ENCODE results near the gene NARF.

NARF gene

DNA sequence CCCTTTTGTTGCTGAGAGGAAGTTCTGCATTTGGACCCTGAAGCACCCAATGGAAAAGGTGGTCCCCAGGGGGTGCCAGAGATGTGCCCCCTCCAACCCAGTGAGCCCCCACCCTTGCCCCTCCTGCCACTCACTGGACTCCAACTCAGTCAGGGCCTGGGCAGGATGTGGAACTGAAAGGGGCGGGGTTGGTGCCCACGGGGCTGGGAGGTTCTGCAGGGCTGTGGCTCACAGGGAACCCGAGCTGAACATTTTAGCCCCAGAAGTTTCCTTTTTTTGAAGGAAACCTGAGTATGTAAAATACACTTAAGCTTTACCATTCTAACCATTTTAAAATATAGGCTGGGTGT lies 24.4 kb upstream of the NARF start:
- DNase-seq, result peak; percentile 26

DNA sequence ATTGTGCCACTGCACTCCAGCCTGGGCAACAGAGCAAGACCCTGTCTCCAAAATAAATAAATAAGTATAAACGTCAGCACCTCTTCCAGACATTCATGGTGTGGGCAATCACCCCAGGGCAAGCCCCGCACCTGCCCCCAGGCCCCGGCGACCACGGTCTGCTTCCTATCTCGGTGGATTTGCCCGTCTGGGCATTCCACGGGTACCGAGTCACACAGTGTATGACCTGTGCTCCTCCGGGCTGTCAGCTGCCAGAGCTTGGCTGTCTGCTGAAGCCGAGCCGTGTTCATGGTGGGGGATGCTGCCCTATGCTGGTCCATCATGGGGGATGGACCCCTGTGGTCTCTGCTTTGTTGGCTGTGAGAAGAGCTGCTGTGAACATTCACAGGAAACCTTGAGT lies 23.4 kb upstream of the NARF start:
- DNase-seq, result no peak

DNA sequence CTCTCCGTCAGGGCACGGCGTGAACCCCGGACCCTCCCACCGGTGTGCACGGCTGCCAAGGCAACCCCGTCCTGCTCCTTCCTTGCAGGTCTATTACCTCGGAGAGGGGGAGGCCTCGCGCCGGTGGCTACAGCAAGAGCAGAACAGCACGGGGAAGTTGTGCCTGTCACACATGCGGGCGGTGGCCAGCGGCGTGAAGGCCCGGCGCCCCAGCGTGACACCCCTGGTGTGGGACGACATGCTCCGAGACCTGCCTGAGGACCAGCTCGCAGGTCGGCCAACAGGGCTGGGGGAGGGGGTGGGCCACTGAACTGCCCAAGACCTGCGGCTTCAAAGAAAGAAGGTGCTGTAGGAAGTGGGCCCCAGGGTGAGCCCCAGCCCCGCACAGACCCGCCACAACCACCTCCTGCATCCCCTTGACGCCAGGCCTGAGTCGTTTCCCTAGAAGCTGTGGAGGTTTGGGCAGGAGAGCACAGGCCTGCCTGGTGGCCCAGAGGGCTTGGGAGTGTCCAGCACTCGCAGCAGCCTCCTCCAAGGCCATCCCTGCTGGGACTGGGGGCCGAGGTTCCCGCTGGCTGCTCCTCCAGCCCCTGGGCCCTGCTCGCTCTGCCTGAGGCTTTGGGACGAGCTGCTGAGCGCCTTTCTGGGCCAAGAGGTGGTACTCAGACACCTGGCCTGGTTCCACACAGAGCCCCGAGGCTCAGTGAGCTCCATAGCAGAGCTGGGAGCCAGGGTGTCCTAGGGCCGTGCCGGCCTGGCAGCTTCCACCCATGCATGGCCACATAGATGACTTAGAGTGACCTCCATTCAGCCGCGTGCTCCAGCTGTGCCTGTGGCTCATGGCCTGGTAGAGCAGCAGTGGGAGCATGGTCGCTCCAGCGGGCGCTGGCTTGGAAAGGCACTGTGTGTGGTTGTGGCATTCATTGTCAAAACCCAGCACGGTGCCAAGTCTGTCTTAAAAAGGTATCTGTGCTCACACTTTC lies 22.6 kb upstream of the NARF start:
- no peak for DNase-seq

DNA sequence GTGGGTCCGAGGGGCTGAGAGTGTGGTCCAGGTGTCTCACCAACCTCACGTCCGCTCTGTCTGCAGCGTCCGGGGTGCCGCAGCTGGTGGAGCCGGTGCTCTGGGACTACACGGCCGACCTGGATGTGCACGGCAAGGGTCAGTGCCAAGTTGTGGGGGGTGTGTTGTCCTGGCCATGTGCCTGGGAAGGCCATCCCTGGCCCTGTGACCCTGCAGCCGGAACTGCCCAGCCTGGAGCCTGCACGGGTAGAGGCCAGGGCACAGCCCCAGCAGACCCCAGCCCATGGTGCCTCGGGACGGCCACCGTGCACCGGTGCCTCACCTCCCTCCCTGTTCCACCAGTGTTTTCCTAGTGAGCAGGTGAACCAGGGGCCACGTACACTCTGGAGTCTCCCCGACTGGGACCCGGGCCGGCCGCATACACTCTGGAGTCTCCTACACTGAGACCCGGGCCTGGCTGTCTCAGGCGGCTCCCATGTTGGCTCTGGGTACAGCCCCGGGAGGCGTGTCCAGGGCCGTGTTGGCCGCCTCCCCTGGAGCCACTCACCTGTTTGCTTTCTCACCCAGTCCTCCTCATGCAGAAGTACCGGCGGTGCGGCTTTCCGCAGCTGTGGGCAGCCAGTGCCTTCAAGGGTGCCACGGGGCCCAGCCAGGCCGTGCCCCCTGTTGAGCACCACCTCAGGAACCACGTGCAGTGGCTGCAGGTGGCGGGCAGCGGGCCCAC lies 21.8 kb upstream of the NARF start:
- DNase-seq, result no peak

DNA sequence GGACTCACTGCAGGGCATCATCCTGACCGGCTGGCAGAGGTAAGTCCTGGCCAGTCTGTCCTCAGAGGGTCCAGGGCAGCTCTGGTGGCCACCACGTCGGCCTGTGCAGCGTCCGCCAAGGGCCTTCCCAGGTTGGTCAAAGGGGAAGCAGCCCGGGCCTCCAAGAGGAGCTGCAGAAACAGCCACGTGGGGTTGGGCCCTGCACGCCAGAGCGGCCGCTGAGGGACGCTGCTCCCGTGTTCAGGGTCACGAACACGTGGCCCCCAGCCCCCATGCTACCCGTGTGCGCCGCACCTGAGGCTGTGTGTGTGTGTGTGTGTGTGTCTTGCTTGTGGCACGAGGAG lies 21.2 kb upstream of the NARF start:
- DNase-seq, result no peak

DNA sequence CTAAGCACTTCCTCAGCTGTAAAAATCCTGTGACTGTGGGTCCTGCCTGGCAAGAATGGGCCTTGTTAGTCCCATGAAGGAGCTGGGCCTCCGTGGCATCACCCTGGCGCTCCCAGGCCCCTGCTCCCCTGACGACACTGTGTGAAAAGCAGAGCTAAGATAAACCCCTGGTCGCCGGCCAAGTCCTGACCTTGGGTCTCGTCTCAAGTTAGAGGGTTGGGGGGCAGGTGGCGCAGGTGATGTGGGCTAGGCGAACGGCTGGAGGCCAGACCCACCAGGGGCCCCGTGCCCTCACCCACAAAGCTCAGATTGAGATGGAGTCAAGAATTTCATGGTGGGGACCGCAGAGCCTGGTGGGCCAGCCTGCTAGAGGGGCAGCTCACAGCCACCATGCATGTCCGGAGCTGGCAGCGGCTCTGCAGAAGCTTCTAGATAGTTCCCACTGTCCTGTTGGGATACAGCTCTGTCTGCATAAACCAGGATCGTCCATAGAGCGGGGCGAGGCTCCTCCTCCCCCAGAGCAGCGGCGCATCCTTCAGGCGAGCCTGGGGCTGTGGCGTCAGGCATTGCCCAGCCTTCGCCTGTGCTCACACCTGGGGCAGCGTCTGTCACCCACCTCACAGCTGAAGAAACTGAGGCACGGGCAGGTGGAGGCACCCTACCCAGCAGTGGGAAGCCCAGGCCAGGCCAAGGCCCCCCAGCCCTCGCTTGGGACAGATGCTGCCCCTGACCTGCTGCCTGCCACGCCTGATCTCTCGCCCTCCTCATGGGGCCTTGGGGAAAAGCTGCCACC lies 19.9 kb upstream of the NARF start:
- DNase-seq, result no peak

DNA sequence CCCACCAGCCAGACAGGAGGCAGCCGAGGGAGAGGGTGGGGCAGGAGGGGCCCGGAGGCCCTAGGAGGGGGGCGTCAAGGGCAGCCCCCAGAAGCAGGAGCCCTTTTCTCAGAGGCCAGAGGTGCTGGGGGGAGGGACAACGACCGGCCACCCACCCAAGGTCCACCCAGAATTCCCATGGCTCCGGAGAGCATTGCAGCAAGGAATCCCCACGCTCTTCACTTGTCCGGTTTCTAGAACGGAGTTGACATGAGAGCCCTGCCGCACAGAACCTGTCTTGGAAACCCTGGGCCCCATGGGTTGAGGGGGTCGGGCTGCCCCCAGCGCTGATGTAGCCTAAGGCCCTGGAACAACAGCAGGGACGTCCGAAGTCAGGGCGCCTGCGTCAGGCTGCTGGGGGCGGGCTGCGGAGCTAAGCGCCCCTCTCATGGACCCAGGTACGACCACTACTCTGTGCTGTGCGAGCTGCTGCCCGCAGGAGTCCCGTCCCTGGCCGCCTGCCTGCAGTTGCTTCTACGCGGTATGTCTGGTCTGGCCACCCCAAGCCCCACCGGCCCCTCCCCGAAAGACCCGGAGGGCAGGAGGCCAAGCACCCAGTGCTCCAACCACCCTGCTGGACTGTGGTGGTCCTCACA lies 19.2 kb upstream of the NARF start:
- no peak for DNase-seq

DNA sequence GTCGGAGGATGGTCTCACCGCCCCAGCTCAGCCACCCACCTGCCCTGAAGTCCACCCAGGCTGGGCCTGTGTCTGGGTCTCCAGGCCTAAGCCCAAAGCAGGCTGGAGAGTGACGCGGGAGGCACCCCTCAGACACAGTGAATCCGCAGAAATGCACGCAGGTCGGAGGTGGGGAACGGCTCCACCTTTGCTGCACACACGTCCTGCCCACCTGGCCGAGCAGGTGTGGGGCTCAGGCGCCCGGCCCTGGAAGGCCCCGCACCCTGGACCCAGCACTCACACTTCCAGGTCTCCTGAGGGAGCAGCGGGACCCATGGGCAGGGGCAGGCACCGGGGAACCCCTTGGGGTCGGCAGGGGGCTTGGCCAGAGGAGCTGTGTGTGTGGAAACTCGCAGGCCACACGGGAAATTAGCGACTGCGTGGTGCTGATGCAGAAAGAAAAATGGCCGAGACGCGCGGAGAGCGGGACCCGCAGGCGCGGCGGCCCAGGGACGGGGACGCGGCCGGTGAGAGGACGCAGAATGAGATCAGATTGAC lies 18.6 kb upstream of the NARF start:
- no peak for DNase-seq

DNA sequence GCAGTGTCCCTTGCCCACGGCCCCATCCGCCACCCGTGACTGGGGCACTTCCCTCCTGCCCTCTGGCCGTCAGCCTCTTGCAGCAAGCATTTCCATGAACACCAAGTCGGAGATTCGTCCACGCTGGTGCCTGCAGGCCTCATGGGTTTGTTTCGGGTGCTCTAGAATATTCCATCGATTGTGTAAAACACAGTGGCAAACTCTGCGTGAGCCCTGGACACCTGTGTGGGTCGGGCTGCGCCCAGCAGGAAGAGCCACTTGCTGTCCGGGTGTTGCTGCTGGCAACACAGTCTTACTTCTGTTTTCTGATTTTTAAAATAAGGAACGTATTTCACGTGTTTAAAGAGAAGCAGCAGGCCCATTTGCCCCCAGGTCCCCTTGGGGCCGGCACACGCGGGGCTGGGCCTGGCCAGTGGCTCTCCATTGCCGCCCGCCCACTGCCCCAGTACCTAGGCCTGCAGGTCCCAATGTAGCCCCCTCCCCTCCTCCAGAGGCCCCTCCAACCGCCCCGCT lies 18.0 kb upstream of the NARF start:
- DNase-seq, result no peak

DNA sequence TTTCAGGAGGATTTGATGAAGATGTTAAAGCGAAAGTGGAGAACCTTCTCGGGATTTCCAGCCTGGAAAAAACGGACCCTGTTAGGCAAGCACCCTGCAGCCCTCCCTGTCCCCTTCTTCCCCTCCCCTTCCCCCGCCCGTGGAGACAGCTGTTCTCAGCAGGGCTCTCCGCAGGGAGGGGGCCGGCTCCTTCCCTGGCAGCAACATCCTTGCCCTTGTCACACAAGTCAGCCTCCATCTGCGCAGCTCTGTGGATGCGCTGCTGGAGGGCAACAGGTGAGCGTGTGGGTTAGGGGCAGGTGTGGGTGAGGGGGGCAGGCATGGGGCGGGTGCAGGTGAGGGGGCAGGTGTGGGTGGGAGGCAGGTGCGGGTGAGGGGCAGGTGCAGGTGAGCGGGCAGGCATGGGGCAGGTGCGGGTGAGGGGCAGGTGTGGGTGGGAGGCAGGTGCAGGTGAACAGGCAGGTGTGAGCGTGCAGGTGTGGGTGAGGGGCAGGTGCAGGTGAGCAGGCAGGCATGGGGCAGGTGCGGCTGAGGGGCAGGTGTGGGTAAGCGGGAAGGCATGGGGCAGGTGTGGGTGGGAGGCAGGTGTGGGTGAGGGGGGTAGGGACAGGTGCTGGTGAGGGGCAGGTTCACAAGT lies 17.4 kb upstream of the NARF start:
- no peak for DNase-seq

DNA sequence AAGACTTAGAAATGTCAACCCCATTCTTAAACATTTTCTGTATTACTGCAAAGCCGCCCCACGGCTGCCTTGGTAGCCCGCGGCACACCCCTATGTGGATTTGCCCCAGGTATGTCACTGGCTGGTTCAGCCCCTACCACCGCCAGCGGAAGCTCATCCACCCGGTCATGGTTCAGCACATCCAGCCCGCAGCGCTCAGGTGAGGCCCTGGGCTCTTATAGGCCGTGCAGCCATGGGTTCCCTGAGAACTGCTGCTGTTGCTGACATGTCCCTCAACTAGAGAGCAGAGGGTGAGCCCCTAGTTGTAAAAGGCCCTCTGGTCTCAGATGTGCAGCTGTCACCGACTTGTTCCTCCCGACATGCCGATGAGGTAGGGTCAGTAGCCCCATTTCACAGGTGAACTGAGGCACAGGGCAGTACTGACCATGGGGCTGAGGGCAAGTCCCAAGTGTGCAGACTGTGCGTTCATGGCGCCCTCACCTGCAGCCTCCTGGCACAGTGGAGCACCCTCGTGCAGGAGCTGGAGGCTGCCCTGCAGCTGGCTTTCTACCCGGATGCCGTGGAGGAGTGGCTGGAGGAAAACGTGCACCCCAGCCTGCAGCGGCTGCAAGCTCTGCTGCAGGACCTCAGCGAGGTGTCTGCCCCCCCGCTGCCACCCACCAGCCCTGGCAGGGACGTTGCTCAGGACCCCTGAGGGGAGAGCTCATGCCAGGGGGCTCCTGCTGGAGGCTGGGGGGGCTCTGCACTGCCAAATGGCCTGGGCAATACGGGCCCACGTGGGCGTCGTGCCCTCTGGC lies 16.7 kb upstream of the NARF start:
- no peak for DNase-seq

DNA sequence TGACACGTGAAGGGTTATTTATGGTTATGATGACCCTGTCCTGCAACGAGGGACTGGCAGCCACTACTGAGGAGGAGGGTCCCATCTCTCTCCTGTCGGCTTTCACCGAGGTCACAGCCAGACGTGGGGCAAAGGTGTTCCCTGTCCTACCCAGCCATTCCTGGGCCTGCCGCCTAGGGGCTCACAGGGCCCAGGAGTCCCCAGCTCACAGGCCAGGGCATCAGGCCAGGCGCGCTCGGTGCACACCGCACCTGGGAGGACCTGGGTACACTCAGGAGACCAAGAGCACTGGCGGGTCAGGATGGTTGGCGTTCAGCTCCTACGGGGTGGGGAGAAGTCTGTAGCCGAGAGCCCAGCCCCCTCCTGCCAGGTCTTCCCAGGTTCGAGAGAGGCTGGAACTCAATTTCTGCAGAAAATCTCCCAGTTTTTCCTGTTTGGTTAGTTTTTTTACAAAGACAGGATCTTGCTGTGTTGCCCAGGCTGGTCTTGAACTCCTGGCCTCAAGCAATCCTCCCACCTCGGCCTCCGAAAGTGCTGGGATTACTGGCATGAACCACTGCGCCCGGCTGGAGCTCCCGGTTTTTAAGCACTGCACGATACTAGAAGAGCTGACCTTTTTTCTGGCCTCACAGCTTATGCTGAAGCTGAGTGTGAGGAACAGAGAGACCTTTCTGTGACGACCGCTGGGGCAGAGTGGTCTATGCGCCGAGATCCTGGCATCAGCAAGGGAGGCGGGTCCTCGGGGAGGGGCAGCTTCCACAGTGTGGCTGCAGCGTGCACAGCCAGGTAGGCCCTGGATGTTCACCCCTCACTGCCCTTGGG lies 15.7 kb upstream of the NARF start:
- no peak for DNase-seq

DNA sequence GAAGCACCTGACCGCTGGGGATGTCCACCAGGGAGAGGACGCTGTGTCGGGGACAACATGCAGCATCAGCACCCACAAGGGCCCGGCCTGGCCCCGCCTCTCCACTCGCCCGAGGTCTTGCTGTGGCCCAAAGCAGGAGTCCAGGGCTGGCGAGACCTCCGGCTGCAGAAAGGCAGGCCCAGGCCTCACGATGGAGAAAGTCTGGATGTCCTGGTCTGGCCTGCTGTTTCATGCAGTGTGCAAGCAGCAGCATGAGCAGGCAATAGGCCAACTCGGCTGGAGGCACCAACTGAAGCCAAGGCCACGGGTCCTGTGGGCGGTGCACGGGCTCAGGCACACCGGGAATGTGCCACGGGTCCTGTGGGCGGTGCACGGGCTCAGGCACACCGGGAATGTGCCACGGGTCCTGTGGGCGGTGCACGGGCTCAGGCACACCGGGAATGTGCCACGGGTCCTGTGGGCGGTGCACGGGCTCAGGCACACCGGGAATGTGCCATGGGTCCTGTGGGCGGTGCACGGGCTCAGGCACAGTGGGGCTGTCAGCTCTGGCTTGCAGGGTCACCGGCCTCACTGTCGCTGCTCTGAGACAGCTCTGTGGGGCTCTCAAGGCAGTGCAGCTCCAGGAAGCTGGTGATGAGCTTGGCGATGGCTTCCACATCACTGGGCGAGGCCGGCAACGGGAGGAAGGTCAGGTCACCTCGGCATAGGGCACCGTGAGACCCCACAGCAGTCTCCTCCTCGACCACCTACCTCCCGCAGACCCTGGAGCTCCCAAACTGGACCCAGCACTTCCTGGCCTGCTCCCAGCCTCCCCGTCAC lies 14.9 kb upstream of the NARF start:
- DNase-seq, result no peak

DNA sequence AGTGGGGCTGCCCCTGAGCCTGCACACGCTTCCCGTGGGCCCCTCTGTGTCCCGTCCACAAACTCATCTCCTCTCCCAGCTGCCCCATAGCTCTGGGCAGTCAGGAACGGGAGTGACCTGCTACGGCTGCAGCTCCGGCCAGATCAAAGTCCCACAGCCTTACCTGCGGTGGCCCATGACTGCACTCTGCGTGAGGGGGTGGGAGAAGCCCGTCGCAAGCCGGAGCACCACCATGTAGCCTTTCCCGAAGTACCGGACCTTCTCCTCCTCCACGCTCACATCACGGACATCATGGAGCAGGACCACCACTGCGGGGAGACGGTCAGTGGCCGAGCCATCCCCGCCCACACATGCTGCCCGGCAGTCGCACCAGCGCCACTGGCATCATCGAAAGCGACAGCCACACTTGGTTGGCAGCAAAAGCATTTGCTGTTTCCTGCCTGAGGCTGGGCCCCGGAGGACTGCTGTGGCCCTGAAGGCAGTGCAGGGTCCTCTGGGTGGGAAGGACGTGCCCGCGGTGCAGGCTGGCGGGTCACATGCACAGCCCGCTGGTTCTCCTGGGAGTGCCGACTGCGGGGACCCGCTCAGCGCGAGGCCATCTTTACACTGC lies 14.2 kb upstream of the NARF start:
- DNase-seq, result no peak

DNA sequence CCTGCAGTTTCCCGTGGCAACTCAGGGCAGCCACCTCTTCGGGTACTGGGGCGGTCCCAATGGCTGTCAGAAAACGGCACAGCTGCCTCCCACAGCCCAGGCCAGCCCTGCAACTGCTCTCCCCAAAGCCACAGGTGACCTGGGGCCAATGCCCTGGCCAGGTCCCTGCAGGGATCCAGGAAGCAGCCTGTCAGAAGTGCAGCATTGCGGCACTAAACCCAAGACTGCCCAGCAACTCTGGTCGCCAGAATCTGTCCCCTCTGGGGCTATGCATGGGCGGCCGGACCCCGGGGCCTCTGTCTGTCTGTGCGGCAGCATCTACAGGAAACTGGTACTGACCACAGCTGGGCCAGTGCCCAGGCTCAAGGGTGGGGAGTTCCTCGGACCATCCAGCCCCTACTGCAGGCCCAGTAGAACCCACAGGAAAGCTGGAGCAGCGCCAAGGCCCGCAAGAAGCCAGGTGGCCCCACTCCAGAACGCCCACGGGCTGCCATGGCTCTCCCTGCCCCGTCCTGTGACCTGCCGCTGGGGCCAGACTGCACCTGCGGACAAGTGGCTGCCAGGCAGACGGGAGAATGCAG lies 13.5 kb upstream of the NARF start:
- no peak for DNase-seq

DNA sequence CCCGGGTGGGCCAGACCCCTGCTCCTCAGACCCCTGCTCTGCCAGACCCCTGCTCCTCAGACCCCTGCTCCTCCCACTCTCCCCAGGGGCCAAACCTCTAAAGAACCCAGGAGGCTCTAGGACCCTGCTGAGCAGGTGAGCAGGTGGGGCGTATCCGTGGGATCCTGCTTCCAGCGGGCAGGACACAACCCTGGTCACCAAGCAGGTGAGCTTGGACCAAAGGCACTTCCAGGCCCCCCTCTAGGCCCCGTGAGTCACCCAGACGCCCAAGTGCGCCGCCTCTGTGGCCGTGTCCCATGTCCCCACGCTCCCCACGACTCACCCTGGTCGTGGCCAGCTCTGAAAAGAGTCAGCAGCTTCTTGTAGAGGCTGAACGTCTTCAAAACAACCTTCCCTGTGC lies 13.0 kb upstream of the NARF start:
- no peak for DNase-seq

DNA sequence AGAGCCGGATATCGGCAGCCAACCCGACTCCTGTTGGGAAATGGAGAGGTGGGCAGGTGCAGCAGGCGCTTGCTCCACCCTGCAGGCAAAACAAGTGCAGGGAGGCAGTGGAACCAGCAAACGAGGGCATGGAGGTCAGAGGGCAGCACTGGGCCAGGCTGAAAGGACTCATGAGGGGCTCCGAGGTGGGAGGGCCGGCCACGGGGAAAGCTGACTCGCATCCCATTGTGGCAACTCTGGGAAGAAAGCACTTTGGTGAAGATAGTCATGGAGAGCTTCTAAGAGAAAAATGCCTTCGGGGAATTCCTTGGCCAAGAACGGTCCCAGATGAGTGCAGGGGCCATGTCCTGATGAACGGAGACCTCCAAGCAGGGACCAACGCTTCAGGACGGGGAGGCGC lies 12.4 kb upstream of the NARF start:
- no peak for DNase-seq

DNA sequence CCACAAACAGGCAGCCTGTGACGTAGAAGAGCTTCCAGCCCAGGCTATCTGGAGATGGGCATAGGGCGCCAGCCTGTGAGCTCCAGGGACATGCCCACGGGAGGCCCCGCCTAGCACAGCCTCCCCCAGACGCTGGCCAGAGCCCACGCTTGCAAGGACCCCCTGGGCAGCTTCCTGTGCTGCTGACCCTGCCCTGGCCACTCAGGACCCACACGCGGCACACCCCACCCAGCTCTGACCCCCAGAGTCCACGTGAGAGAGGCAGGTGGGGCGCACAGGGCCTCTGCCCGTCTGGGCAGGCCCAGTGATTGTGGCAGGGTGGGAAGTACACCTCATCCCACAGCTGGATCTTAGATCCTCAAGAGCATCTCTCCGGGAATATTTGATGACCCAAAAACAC lies 11.9 kb upstream of the NARF start:
- DNase-seq, result no peak

DNA sequence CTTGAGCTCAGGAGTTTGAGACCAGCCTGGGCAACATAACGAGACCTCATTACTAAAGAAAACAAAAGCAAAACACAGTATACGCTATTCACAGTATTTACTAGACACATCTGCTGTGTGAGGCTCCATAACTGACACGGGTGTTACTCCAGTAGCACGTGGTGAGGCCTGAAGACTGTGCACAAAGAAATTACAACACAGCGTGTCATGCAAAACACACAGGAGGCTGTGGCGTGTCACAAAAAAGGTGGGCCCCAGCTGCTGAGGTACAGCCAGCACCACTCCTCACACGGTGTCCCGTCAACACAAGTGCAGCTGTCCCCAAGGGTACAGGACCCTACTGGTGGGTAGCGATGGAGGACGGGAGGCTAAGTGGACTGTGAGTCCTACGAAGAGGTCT lies 10.7 kb upstream of the NARF start:
- DNase-seq, result no peak

Measured in CD4-positive, alpha-beta T cell treated with Interleukin-21 for 1 hour (primary cell).